Hematopoietic multipotent progenitor cell treated with erythropoietin and hydrocortisone succinate and interleukin-3 and kit ligand, for 17 days (in vitro differentiated cells): ENCODE results near the gene ADGRV1.
"Not testable (repeated sequence)": the region's sequence is repeated elsewhere in the genome, so short reads cannot be mapped to it uniquely, and the experiment has no call there.

ENCODE experiments used
- DNase-seq: peaks from one replicate; pipeline ENCODE4 v3.0.0-alpha.2; 2015; ENCODE audit warnings: low spot score

Gene ADGRV1

DNA sequence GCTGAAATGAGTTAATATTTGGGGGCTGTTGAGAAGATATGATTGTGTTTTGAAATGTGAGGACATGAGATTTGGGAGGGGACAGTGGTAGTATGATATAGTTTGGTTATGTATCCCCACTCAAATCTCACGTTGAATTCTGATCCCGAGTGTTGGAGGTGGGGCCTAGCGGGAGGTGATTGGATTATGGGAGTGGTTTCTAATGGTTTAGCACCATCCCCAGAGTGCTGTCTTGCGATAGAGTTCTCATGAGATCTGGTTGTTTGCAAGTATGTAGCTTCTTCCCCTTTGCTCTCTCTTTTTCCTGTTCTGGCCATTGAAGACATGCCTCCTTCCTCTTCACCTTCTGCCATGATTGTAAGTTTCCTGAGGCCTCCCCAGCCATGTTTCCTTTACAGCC lies 438.5 kb downstream of the ADGRV1 start:
- no peak for DNase-seq

DNA sequence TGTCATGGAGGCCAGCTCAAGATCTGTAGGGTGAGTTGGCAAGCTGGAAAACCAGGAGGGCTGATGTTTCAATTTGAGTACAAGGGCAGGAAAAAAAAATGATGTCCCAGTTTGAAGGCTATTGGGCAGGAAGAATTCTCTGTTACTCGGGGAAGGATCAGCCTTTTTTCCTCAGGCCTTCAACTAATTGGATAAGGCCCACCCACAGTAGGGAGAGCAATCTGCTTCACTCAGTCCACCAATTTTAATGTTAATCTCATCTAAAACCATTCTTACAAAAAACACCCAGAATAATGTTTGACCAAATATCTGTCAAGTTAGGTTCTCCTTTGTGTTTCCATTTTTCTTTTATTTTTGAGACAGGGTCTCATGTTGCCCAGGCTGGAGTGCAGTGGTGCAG lies 442.1 kb downstream of the ADGRV1 start:
- DNase-seq, result no peak

DNA sequence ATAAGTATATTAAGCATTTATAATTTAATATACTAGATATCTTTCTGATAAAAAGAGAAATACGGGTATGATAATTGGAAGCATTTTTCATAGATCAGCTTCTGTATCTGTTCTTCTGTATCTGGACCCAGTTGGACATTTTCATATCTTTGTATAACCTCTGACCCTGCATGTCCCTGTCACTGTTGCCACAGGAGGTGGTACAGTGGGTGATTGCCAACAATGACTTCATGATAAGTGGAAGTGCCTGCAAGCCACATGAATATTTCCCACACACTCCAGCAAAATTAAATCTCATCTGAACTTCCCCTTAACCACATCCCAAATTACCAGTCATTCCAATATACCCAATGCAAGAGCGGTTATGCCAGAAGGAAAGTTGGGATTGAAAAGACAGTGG lies 448.1 kb downstream of the ADGRV1 start:
- no peak for DNase-seq

DNA sequence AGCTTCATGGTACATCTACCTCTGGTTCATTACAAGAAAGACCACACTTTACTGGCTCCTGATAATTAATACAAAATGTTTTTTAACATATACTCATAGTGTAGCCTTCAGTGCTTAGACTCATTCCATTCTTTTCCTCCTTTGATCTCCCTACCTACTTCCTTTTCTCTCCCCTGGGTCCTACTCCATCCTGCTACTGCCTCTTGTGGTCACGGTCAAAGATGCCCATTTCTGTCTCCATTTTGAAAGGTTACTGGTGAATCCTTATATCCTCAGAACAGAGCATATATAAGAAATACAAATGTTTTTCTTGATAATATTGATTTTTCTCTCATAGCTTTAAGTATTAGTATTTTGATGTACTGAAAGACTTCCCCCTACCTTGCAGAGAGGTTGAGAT lies 448.7 kb downstream of the ADGRV1 start:
- no peak for DNase-seq

DNA sequence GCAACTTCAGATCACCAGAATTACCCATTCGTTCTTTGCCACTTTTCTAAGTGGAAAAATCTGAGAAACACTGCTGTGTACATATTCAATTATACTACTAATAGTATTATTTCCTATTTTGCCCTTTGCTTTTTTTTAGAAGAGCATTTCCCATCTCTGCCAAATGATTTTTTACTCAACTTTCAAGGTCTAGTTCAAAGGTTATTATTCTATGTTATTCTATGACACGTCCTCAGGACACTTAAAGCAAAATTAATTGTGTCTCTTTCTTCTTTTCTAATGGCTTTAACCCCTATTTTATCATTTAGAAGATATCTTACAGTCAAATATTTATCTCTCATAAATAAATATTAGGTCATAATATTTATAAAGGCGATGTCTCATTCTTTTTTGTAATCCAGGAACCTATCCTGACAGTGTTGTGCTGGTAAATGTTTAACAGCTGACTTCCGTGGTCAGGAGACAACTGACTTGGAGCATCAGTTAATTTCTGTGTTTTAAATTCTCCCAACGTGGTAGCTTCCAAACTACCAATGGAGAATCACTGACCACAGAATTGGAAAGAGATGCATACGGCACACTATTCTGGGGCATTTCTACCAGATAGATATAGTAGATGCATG lies 449.3 kb downstream of the ADGRV1 start:
- no peak for DNase-seq

DNA sequence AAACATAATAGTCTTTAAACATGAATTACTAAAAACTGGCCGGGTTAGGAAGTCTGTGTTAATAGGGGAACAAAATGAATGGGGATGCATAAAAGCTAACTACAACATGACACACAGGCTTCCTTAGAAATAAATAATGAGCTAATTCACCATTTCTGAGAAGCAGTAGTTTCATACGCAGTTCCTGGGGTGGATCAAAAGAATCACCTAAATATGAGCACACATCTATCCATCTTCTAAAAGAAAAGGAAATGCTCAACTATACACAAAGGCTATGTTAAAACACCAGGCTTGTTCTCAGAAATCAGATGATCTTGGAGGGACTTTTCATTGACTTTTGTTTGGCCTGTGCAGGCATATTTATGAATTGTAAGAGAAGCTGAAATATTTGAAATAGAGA lies 451.5 kb downstream of the ADGRV1 start:
- no peak for DNase-seq

DNA sequence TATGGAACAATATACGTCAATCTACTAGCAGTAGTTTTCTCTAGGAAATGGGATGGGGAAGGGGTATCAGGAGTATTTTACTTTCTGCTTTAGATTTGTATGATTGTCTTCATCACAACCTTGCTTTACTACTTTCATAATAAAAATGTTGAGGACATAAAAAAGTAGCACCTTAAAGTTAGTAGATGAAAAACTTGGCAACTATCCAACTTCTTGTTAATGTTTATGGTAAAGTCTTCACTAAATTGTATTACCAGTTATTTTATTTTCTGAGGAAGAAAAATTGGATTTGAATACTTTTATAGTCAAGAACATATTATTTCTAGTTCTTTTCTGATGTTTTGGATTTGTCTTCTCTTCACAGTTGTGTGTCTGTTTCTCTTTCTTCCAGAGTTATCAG lies 452.4 kb downstream of the ADGRV1 start:
- no peak for DNase-seq

DNA sequence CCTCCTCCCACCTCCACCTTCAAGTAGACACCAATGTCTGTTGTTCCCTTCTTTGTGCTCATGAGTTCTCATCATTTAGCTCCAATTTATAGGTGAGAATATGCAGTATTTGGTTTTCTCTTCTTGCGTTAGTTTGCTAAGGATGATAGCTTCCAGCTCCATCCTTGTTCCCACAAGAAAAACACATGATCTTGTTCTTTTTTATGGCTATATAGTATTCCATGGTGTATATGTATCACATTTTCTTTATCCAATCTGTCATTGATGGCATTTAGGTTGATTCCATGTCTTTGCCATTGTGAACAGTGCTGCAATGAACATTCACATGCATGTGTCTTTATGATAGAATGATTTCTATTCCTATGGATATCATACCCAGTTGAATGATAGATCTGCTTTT lies 454.3 kb downstream of the ADGRV1 start:
- not testable (repeated sequence) for DNase-seq

DNA sequence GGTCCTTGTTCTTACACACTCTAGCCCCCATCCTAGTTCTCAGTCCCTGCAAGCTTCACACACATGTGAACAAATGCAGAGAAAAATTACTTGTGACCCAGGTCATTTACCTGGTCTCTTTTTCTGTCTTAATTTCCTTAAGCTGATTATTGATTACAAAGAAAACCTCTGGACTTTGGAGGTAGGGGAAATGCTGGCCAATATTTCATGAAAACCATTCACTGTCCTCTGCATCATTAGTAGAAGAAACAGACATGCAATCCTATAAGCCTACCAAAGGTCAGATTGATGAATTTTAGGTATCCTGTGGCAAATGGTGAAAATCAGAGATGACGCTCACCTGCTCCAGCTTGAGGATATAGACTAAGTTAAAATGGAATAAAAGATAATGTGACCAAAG lies 457.7 kb downstream of the ADGRV1 start:
- no peak for DNase-seq

DNA sequence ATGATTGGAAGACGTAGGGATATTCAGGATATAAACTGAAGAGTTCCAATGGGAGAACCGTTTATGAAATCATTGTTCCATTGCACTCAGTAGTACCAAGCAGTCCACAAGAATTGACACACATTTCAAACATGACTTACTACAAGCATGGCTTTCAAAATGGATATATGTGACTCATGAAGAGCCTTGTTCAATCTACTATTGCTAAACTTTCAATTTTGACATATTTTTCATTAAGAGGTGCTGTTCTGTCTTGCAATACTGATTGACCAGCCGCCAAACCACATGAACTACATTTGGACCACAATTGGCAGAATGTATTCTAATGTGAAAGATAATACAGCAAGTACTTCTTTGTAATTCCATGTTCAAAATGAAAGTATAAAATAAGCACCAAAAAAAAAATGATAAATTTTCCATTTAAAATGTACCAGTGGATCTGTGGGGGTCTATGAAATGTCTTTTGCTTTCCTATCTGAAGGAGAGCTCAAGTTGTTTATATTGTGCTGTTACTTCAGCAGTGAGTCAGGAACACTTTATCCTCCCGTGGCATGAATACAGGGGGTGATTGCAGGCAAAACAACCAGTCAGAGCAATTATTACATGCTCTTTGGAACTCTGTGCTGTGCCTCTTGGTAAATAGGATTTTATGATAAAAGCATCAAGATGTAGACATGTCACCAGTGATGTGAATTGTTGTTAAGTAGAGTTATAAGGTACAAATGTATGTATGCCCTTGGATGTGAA lies 458.5 kb downstream of the ADGRV1 start:
- no peak for DNase-seq

DNA sequence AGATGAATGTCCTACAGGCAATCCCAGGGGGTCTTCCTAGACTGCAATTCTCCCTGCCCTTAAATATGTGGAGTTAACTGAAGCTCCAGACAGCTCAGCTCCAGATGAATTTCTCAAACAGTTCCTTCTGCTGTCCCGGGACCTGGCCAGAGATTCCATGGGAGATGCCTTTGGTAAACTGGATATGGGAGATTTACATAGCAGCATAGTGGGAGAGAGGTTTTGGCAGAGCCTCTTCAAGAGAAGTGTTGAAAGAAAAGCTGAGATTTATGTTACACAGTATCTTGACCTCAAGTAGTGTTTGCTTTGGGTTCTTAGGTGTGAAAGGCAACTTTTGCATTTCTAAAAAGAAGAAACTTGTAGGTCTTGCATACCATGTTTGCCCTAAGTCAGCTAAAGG lies 459.6 kb downstream of the ADGRV1 start:
- no peak for DNase-seq

DNA sequence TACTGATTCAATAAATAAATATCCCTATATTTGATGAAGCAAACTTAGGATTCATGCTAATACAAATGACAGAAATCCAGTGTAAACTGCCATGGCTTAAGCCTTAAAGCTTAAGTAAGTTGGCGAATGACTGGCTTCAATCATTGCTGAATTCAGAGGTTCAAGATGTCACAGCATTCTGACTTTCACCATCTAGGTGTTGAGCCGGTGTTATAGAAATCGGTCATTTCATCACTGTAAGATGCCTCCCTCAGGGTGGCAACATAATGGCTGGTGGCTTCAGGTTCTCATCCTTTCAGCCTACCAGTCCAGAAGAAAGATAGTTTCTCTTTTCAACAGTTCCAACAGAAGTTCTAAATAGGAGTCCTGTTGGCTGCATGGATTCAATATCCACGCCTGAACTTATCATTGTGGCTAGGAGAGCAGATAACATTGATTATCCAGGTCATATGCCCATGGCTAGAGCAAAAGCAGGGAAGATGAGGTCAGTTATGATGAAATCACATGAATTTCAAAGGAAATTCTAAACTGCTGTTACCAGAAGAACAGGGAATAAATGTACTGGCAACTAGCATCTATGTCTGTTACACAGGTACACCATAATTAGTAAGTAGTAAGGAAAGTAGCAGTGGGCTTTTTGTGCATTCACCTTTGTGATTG lies 460.2 kb downstream of the ADGRV1 start:
- DNase-seq, result no peak

DNA sequence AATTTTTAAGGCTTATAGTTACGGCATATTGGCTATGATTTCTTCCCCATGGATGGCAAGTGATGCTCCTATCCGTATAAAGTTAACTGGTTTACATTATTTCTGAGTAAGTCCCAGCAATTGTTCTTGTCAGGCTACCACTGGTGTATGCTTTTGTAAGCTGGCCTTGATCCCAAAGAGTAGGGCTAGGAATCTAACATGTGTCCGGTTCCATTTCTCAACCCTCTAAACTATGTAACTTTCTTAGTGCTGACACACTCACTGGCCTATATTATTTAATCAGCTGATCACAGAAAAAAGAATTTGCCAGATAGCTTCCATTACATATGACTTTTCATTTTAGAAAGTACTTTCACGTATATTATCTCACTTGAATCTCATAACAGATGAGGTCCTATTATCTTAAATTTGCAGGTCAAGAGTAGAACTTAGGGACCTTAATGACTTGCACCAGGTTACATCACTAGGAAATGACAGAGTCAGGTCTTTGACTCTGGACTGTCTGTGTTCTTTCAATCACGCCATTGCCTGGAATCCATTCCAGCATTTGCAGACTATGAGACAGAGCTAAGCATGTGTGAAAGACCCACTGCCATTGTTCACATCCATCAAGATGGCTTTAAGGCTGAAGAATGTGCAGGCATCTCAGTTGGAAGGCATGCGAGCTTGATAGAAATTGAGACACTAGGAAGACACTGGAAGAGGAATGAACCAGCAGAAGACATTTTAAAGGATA lies 461.6 kb downstream of the ADGRV1 start:
- DNase-seq, result no peak

DNA sequence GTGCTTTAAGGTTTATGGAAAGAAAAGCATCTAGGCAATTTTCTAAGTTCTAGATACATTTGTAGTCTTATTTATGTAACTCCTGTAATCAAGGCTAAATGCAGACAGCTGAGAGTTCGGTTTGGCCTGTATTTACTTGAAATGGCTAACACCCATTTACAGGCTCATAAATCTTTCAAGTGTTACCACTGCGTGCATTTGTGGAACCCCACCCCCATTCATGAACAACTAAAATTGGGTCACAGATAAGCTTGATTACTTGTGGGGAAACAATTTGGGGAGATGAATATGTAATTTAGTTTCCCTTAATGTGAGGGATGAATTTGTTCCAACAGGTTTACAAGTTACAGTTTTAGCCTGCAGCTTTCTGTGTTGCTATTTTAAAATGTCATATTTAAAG lies 463.9 kb downstream of the ADGRV1 start:
- DNase-seq, result no peak

DNA sequence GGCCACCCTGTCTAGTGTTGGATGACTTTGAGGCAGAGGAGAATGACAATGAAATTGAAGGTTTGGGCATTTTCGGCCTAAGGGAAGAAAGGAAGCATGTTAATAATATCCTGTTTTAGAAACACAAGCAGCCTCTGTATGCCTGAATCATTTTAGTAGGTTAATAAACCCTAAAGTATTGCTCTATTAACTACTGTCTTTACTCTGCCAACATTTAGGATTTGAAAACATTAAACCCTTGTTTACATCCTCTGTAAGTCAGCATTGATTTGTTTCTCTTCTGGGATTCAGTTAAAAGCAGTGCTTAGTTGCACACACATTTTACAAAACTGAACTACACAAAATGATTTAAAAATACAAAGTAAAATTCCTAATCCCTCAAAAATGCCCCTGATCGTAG lies 465.6 kb downstream of the ADGRV1 start:
- no peak for DNase-seq

DNA sequence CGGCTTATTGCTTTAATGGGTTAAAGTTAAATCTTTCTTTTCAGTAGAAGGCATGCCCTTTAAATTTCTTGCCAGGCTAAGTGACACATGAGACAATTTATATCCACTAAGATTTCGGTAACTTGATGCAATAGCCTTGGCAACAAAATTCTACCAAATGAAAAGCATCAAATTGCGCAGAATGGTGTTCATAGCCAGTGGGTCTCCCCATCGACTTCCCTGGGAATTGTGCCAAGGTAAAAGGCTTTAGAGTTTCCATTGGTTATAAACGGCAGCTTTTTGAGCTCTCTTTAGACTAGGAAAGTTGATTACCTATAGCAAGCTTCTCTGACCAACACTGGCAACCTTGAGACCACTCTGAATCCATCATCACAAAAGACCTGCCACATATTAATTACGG lies 466.1 kb downstream of the ADGRV1 start:
- DNase-seq, result no peak

DNA sequence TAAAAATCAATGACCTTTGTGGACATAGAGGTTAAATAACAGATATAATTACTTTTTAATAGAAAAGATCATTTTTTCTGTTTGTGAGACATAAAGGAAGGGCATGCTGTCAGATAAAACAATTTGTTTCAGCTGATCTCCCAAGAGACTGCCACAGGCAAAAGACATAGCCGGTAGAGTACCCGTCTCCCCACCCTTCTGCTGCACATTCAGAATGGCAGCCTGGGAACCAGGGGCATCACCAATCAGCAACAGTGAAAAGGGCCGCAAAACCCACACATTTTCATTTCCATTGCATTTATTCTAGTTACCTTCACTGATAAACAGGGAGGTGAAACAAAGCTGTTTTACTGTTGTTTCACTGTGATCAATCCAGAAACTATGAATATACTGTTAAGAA lies 466.9 kb downstream of the ADGRV1 start:
- DNase-seq, result no peak

DNA sequence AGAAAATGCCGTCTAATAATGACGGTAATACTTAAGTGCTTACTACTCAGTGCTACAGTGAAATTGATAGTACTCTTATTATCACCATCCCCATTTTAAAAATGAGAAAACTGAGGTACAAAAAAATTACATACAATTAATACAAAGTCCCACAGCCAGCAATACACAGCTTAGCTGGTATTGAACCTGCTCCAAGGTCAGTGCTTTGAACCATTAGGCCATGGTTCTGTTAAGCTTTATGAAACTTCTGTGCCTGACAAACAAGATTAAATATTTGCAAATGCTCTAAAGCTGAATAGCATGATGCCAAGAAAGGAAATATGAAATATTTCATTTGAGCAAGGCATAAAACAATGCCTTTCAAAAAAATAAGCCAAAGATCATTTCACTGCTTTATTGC lies 467.4 kb downstream of the ADGRV1 start:
- DNase-seq, result no peak

DNA sequence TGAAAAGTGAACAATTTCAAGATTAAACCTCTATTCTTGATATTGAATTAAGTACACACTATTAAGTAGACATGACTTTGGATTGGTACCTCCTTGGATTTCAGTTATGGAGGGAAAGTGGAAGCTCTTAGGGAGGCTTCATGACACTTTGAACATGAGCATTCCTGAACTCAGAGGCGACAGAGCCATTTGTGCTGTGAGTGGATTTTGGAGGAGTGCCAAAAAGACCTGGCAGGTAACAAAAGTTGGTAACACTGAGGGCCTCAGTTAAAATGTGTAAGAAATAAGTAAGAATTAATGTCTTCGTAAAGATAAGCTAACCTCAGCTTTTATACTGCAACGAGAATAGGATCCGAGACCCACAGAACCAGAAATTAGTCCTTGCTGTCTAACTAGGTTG lies 467.9 kb downstream of the ADGRV1 start:
- no peak for DNase-seq

DNA sequence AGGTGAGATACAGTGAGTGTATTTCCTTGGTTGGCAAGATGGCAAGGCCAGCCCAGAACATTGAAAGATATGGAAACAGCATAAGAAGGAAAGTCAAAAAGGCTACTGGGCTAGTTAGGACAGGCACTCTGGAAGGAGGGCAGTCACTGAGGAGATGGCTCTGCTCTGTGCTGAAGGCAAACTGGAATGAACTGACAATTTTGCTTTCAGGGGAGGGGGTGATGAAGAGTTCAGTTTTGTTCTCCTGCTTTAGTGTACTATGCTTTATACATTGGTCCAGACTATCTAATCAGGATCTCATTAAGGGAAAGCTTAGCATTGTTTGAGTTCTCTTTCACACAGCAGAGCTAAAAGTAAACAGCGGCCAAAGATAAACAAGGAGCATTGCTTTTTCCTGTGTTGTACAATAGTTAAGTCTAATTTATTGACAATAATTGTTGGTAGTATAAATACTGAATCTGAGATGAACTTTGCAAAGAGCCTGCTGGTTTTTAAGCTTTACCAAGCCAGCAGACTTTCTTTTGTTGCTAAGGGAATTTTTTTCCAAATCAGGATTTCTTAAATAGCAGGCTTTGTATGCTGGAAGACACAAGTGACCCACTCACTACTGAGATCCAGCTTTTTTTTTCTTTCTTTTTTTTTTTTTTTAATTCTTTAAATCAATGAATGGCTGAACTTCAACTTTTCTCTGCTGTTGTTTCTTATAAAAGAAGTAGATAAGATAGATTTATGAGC lies 469.0 kb downstream of the ADGRV1 start:
- DNase-seq, result no peak

DNA sequence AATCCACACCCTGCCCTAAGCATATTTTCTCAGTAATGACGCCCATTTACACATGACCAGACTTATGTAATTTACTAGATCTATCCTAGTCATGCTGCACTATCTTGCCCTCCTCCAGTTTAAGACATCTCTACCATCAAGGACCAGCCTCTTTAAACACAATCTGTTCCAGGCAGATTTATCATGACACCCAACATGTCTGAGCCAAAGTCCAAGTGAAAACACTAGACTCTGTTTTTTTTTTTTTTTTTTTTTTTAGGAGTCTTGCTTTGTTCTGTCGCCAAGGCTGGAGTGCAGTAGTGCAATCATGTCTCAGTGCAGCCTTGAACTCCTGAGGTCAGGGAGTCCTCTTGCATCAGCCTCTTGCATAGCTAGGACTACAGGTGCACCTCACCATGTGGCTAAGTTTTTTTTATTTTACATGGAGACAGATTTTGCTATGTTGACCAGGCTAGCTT lies 469.9 kb downstream of the ADGRV1 start:
- DNase-seq, result no peak
